Liver (tissue), 9 donors: ENCODE results near the gene NHERF2. TPM values are rescaled to one million over a fixed set of nuclear protein-coding genes. Genes with fewer than 3 reads are reported as not detected.

Experiments
- DNase-seq: peaks from one replicate; pipeline ENCODE4 v3.0.0-alpha.2; 2017; ENCODE audit warnings: low spot score
- H3K27ac ChIP-seq, 2 donors: one replicate each; pipeline ENCODE4 v1.7.0; 2013; ENCODE audit warnings: inconsistent platforms in 2 of 2, low read length in 2 of 2, control low read depth in 1 of 2, low read depth in 1 of 2, mild to moderate bottlenecking in 1 of 2
- H3K27me3 ChIP-seq, 4 donors: one replicate each; pipeline versions ENCODE4 v1.6.1 to v1.7.0; 2013; ENCODE audit warnings: low read length in 3 of 4, inconsistent platforms in 1 of 4, mild to moderate bottlenecking in 1 of 4, moderate library complexity in 1 of 4; ENCODE audit not compliant: control insufficient read depth in 4 of 4, insufficient read depth in 4 of 4
- H3K36me3 ChIP-seq, 4 donors: one replicate each; pipeline versions ENCODE4 v1.6.1 to v1.7.0; 2013; ENCODE audit warnings: low read length in 3 of 4, mild to moderate bottlenecking in 3 of 4, low read depth in 1 of 4, moderate library complexity in 1 of 4; ENCODE audit not compliant: control insufficient read depth in 4 of 4, insufficient read depth in 3 of 4
- H3K4me1 ChIP-seq, 4 donors: one replicate each; pipeline versions ENCODE4 v1.6.1 to v1.7.0; 2013; ENCODE audit warnings: low read length in 3 of 4, mild to moderate bottlenecking in 3 of 4, moderate library complexity in 1 of 4; ENCODE audit not compliant: control insufficient read depth in 4 of 4, insufficient read depth in 4 of 4
- H3K4me3 ChIP-seq, 3 donors: one replicate each; pipeline versions ENCODE4 v1.6.1 to v1.7.0; 2013; ENCODE audit warnings: low read length in 3 of 3, control low read depth in 1 of 3, low read depth in 1 of 3, mild to moderate bottlenecking in 1 of 3
- H3K9ac ChIP-seq, 2 donors: one replicate each; pipeline ENCODE4 v1.7.0; 2013; ENCODE audit warnings: low read length in 2 of 2, mild to moderate bottlenecking in 2 of 2, moderate library complexity in 2 of 2, control low read depth in 1 of 2, low read depth in 1 of 2
- H3K9me3 ChIP-seq, 4 donors: one replicate each; pipeline versions ENCODE4 v1.6.1 to v1.7.0; 2013; ENCODE audit warnings: low read length in 3 of 4; ENCODE audit not compliant: control insufficient read depth in 4 of 4
- EGR1 ChIP-seq, 2 donors: IDR thresholded peaks; 2 replicates each; pipeline ENCODE4 v1.6.1; 2016 to 2018; ENCODE audit warnings: antibody characterized with exemption in 2 of 2, low read depth in 2 of 2
- FOXA1 ChIP-seq: IDR thresholded peaks from 2 replicates; pipeline ENCODE4 v1.6.1; 2016; ENCODE audit warnings: antibody characterized with exemption
- FOXA2 ChIP-seq: IDR thresholded peaks from 2 replicates; pipeline ENCODE4 v1.6.1; 2016; ENCODE audit warnings: antibody characterized with exemption
- GABPA ChIP-seq, 2 donors: IDR thresholded peaks in 1 of 2; conservative IDR thresholded peaks in 1 of 2; 2 replicates each; pipeline ENCODE4 v1.6.1; 2016; ENCODE audit warnings: antibody characterized with exemption in 2 of 2, mild to moderate bottlenecking in 1 of 2, moderate library complexity in 1 of 2
- HNF4A ChIP-seq, 2 donors: conservative IDR thresholded peaks; 2 replicates each; pipeline ENCODE4 v1.6.1; 2016; ENCODE audit warnings: antibody characterized with exemption in 2 of 2, mild to moderate bottlenecking in 2 of 2
- HNF4G ChIP-seq: IDR thresholded peaks from 2 replicates; pipeline ENCODE4 v1.6.1; 2016; ENCODE audit warnings: antibody characterized with exemption
- JUND ChIP-seq, 2 donors: IDR thresholded peaks; 2 replicates each; pipeline ENCODE4 v1.6.1; 2016; ENCODE audit warnings: antibody characterized with exemption in 2 of 2
- NR2F2 ChIP-seq: IDR thresholded peaks from 2 replicates; pipeline ENCODE4 v1.6.1; 2016; ENCODE audit warnings: antibody characterized with exemption
- RAD21 ChIP-seq, 2 donors: IDR thresholded peaks; 2 replicates each; pipeline ENCODE4 v1.6.1; 2016; ENCODE audit warnings: antibody characterized with exemption in 2 of 2, mild to moderate bottlenecking in 2 of 2
- RXRA ChIP-seq, 2 donors: IDR thresholded peaks; 2 replicates each; pipeline ENCODE4 v1.6.1; 2017 to 2018; ENCODE audit warnings: antibody characterized with exemption in 2 of 2, mild to moderate bottlenecking in 1 of 2
- SP1 ChIP-seq: IDR thresholded peaks from 2 replicates; pipeline ENCODE4 v1.6.1; 2018; ENCODE audit warnings: antibody characterized with exemption, mild to moderate bottlenecking
- TAF1 ChIP-seq: conservative IDR thresholded peaks from 2 replicates; pipeline ENCODE4 v1.6.1; 2016; ENCODE audit warnings: antibody characterized with exemption, mild to moderate bottlenecking
- WGBS: extraction: QIAGEN DNeasy Blood & Tissue Kit; methylation state at CpG from one replicate; pipeline ENCODE4 v1.1.7; 2013; 5-methylcytosine and 5-hydroxymethylcytosine counted together
- polyA plus RNA-seq, 2 donors: library from polyadenylated mRNA; stranded (reverse) in 1 of 2; unstranded in 1 of 2; fragments of 200-250 nt in 1 of 2; fragments of >200 nt in 1 of 2; fragmentation: Nextera tagmentation in 1 of 2; extraction: Ambion mirVana in 1 of 2; gene quantifications; one replicate each; pipeline versions ENCODE4 v1.2.1 to v1.2.3, GENCODE V29; 2013 to 2015
- total RNA-seq, 2 donors: library from RNA; depleted of rRNA; stranded (reverse); fragments of >200 nt; gene quantifications; one replicate each; pipeline ENCODE4 v1.2.3, GENCODE V29; 2014
- TF ChIP-seq, protein P1 (sequence below): IDR thresholded peaks from 2 replicates; pipeline ENCODE4 v1.6.1; 2016; ENCODE audit warnings: antibody characterized with exemption
- TF ChIP-seq, protein P2 (sequence below): IDR thresholded peaks from 2 replicates; pipeline ENCODE4 v1.6.1; 2016; ENCODE audit warnings: antibody characterized with exemption
- TF ChIP-seq, protein P3 (sequence below): IDR thresholded peaks from 2 replicates; pipeline ENCODE4 v1.6.1; 2016; ENCODE audit warnings: antibody characterized with exemption
- TF ChIP-seq, protein P4 (sequence below): IDR thresholded peaks from 2 replicates; pipeline ENCODE4 v1.6.1; 2016; ENCODE audit warnings: antibody characterized with exemption, mild to moderate bottlenecking
- donor health status: healthy.
- donor health status: healthy.
- donor health status: healthy.
- donor health status: healthy.
- donor health status: healthy.

The NHERF2 gene
- total and polyA plus RNA-seq, 4 donors, result 36.6 to 205 (median 74.1) TPM

DNA sequence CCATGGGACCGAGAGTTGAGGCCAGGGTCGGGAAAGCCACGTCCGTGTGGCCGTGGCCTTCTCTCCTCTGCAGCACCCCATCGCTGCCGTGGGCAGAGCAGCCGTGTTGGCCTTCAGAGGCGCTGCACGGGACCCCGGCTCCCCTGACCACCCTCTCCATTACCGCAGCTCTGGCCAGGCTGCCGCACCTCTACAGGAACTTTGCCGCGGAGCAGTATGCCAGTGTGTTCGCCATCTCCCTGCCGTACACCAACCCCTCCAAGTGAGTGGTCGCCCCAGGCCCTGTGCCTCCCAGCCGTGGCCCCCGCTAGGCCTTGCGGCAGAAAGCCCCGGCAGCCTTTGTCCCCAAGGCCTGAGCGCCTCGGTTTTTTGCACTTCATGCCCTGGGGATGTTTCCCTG is 48.9 kb downstream of the NHERF2 start:
- Histone ChIP-seq H3K27ac (no peak overlapping the region), H3K4me1 (no peaks in the 10 kb centered on the region), H3K27me3 (no peaks in the 10 kb centered on the region), H3K36me3 (peaks cover 7 to 67% (median 21%) of the 10 kb centered on the region in 4 donors), H3K9ac (no peak overlapping the region), H3K9me3 (no peaks in the 10 kb centered on the region), H3K4me3 (no peak overlapping the region)
- no peak for DNase-seq
- 96% methylated on average over 24 of the region's 24 CpGs for WGBS
- TF ChIP-seq JUND (IDR thresholded peaks at IDR 0.05), result no peak
- no peak for TF ChIP-seq RXRA (IDR thresholded peaks at IDR 0.05)
- TF ChIP-seq HNF4A (conservative IDR thresholded peaks at IDR 0.05), result no peak
- TF ChIP-seq, protein P1, sequence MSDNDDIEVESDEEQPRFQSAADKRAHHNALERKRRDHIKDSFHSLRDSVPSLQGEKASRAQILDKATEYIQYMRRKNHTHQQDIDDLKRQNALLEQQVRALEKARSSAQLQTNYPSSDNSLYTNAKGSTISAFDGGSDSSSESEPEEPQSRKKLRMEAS, result no peak
- TF ChIP-seq, protein P2, sequence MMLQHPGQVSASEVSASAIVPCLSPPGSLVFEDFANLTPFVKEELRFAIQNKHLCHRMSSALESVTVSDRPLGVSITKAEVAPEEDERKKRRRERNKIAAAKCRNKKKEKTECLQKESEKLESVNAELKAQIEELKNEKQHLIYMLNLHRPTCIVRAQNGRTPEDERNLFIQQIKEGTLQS, result no peak
- no peak for TF ChIP-seq GABPA (IDR thresholded peaks at IDR 0.05 in 1 of 2, conservative IDR thresholded peaks at IDR 0.05 in 1 of 2)
- TF ChIP-seq RAD21 (IDR thresholded peaks at IDR 0.05), result no peak
- TF ChIP-seq FOXA2, result no peak
- TF ChIP-seq, protein P3, sequence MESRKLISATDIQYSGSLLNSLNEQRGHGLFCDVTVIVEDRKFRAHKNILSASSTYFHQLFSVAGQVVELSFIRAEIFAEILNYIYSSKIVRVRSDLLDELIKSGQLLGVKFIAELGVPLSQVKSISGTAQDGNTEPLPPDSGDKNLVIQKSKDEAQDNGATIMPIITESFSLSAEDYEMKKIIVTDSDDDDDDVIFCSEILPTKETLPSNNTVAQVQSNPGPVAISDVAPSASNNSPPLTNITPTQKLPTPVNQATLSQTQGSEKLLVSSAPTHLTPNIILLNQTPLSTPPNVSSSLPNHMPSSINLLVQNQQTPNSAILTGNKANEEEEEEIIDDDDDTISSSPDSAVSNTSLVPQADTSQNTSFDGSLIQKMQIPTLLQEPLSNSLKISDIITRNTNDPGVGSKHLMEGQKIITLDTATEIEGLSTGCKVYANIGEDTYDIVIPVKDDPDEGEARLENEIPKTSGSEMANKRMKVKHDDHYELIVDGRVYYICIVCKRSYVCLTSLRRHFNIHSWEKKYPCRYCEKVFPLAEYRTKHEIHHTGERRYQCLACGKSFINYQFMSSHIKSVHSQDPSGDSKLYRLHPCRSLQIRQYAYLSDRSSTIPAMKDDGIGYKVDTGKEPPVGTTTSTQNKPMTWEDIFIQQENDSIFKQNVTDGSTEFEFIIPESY, result no peak
- no peak for TF ChIP-seq TAF1
- no peak for TF ChIP-seq HNF4G
- no peak for TF ChIP-seq EGR1 (IDR thresholded peaks at IDR 0.05; ENCODE audit: low read depth in 2 of 2)

DNA sequence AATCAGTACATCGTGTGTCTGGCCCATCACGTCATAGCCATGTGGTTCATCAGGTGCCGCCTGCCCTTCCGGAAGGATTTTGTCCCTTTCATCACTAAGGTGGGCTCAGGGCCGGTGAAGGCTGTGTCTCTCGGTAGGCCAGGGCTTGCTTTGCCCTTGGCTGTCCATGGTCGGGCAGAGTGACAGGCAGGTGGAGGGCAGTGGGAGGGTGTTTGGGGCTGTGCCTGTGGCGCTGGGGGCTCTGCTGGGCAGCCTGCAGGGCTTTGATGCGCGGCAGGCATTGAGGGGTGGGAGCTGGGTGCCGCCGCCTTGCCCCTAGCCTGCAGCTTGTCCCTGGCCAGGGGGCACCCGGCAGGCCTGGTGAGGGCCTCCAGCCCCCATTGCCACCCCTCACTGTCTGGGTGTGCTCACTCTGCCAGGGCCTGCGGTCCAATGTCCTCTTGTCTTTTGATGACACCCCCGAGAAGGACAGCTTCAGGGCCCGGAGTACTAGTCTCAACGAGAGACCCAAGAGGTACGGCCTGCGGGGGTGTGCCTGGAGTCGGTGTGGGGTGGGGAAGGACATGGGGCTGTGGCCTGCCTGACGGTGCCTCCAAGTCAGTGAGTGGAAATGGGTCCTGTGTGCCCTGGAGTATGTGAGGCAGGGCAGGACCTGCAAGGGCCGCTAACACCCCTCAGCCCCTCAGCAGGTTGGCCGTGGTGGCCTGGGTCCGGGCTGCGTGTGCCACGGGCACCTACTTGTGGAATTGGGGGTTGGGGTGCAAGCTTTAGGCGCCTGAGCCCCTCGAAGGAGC is 49.6 kb downstream of the NHERF2 start:
- TF ChIP-seq, protein P3, result no peak
- TF ChIP-seq EGR1 (IDR thresholded peaks at IDR 0.05; ENCODE audit: low read depth in 2 of 2) (no peak), FOXA1 (no peak), RAD21 (IDR thresholded peaks at IDR 0.05) (no peak), NR2F2 (no peak), FOXA2 (no peak), TAF1 (no peak), JUND (IDR thresholded peaks at IDR 0.05) (no peak), GABPA (IDR thresholded peaks at IDR 0.05 in 1 of 2, conservative IDR thresholded peaks at IDR 0.05 in 1 of 2) (no peak), RXRA (IDR thresholded peaks at IDR 0.05) (no peak), HNF4G (no peak), SP1 (no peak)
- TF ChIP-seq, protein P4, sequence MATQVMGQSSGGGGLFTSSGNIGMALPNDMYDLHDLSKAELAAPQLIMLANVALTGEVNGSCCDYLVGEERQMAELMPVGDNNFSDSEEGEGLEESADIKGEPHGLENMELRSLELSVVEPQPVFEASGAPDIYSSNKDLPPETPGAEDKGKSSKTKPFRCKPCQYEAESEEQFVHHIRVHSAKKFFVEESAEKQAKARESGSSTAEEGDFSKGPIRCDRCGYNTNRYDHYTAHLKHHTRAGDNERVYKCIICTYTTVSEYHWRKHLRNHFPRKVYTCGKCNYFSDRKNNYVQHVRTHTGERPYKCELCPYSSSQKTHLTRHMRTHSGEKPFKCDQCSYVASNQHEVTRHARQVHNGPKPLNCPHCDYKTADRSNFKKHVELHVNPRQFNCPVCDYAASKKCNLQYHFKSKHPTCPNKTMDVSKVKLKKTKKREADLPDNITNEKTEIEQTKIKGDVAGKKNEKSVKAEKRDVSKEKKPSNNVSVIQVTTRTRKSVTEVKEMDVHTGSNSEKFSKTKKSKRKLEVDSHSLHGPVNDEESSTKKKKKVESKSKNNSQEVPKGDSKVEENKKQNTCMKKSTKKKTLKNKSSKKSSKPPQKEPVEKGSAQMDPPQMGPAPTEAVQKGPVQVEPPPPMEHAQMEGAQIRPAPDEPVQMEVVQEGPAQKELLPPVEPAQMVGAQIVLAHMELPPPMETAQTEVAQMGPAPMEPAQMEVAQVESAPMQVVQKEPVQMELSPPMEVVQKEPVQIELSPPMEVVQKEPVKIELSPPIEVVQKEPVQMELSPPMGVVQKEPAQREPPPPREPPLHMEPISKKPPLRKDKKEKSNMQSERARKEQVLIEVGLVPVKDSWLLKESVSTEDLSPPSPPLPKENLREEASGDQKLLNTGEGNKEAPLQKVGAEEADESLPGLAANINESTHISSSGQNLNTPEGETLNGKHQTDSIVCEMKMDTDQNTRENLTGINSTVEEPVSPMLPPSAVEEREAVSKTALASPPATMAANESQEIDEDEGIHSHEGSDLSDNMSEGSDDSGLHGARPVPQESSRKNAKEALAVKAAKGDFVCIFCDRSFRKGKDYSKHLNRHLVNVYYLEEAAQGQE, result no peak
- TF ChIP-seq, protein P1, result no peak
- Histone ChIP-seq H3K9me3 (no peaks in the 10 kb centered on the region), H3K9ac (no peak overlapping the region), H3K4me3 (no peak overlapping the region), H3K27me3 (no peaks in the 10 kb centered on the region), H3K36me3 (peaks cover 7 to 67% (median 22%) of the 10 kb centered on the region in 4 donors), H3K4me1 (no peaks in the 10 kb centered on the region), H3K27ac (no peak overlapping the region)
- 96% methylated on average over 28 of the region's 28 CpGs for WGBS
- DNase-seq, result no peak
